WI38 (cell line): ENCODE data around the gene BABAM2.

Experiments
- H3K4me3 ChIP-seq: 2 replicates; pipeline ENCODE4 v1.5.1; 2011; ENCODE audit warnings: low read depth, mild to moderate bottlenecking, control low read depth, low read length
- CTCF ChIP-seq: IDR thresholded peaks from 2 replicates; pipeline ENCODE4 v1.5.1; 2012; ENCODE audit warnings: low read depth, mild to moderate bottlenecking, control low read depth, low read length

The BABAM2 gene

DNA sequence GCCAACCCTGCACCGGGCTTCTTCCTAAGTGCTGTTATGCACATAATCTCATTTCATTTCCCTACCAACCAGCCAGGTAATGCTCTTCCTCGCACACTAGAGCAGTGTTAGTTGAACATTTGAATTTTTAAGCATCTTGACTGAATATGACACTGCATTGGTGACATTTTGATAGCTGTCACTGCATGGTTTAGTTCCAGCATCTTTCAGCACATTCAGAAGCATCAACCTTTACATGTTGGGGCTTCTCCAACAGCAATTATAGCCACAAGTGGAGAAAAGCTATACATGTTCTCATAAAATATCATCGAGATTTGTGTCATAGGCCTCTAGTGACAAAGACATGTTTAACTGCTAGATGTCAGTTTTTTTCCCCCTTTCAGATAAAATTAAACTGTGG, 272.0 kb downstream of the BABAM2 start:
- H3K4me3 ChIP-seq: no peak overlapping the region
- TF ChIP-seq CTCF: no peak

DNA sequence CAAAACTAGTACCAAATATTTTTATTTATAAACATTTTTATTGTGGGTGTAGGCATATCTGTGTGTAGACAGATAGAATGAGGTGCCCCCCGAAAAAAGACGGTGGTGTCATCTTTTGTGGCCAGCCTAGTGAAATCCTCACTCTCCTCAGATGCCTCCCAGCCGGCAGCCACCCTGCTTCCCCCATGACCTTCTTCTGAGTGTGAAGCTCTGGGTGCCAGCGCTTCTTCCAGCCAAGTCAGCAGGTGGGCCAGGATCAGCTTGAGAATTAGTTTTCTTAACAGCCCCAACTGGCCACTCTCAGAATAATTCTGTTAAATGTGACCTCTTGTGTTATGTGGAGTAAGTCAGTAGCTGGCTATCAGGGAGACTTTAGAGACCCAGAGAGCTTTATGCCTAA, 272.5 kb downstream of the BABAM2 start:
- TF ChIP-seq CTCF: no peak
- H3K4me3 ChIP-seq: no peak overlapping the region

DNA sequence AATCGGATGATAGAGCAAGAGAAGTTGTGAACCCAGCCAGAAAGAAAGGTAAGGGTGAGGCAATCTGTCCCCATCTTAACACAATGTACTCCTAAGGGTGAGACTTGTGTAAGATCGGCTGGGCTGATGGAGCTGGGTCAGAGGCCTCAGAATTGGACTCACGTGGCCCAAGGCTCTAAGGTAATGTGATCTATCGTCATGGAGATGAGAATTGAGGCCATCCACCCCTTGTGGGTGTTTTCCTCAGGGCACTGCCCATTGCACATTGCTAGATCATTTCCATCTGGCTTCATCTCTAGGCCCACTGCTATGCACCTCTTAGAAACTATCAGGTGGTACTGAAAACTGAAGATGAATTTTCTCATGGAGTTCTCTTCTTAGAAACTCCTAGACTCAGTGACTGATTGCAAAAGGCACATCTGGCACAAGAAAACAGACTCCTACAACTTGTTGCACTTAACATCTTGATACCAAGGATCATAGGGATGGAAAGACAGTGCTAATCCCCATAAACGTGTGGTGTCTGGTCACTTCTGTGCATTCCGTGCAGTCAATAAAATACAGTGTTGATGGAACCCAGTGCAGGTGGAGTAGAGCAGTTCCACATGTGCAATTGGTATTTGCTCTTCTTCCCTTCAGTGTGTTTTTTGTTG, 273.2 kb downstream of the BABAM2 start:
- TF ChIP-seq CTCF: no peak
- H3K4me3 ChIP-seq: no peak overlapping the region

- no peak for TF ChIP-seq CTCF
- no peak overlapping the region for H3K4me3 ChIP-seq
Measured at GRCh38 chr2:28164280-28164801, 273.8 kb downstream of the BABAM2 start.

DNA sequence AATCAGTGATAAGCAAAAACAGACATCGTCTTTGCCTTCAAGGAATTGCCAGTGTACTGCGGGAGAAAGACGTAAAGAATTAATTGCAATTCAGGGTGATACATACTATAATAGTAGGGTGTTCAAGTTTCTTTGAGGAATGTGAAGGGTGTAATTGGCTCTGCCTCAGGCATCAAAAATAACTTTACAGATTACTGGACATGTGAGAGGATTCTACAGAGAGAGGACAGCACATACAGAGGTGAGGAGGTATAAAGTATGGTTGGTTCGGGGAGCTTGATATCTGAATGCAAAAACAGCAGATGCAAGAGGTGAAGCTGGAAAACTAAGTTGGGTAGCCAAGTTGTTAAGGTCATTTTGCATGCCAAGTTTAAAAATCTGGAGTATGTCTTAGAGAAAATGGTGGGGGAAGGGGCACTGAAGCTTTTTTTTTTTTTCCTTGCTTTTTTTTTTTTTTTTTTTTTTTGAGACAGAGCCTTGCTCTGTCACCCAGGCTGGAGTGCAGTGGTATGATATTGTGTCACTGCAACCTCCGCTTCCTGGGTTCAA, 274.6 kb downstream of the BABAM2 start:
- H3K4me3 ChIP-seq: no peak overlapping the region

GRCh38 chr2:28166956-28167355, 276.4 kb downstream of the BABAM2 start:
- no peak for TF ChIP-seq CTCF
- H3K4me3 ChIP-seq: no peak overlapping the region

More for the DNA sequence above, 274.6 kb downstream of the BABAM2 start:
- no peak for TF ChIP-seq CTCF

DNA sequence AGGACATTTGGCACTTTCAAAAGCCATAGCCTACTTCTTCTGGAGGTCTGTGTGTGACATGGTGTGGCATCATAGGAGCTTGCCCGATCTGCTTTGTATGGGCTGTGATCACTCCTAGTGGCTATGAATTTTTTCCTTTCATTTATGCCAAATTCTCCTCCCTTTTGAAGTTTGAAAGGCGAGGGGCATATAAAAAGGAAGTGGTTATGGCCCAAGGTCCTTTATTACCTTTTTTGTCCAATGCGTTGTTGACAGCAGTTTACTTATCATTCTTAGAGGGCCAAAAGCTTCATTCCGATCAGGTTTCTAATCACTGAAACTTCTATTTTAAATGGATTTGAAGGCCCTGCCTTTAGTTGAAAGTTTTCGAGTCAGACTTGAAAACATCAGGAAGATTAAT, 277.8 kb downstream of the BABAM2 start:
- H3K4me3 ChIP-seq: no peak overlapping the region
- no peak for TF ChIP-seq CTCF
